PFSK-1 (cell line): ENCODE data around the gene SIGLEC10.

Source experiments
- FOXP2 ChIP-seq: optimal IDR thresholded peaks from 2 replicates; pipeline ENCODE3; 2011; ENCODE audit warnings: borderline replicate concordance, control low read depth, inconsistent platforms; ENCODE audit not compliant: insufficient read depth; ENCODE audit errors: extremely low read length, extremely low read depth
- POLR2AphosphoS5 ChIP-seq: IDR thresholded peaks from 2 replicates; pipeline ENCODE4 v1.6.1; 2012; ENCODE audit warnings: low read depth, mild to moderate bottlenecking, control low read depth, low read length, moderate library complexity
- TAF1 ChIP-seq: IDR thresholded peaks from 2 replicates; pipeline ENCODE4 v1.6.1; 2012; ENCODE audit warnings: low read length, control low read depth, borderline replicate concordance; ENCODE audit not compliant: insufficient read depth
- TF ChIP-seq, protein P1 (sequence below), 2 experiments: IDR thresholded peaks; 2 replicates each; pipeline versions ENCODE4 v1.6.1 to v1.8.0; 2011 to 2012; ENCODE audit warnings: low read depth in 2 of 2, low read length in 2 of 2, control low read depth in 1 of 2, inconsistent platforms in 1 of 2, mild to moderate bottlenecking in 1 of 2, moderate library complexity in 1 of 2; ENCODE audit not compliant: insufficient read depth in 1 of 2

DNA sequence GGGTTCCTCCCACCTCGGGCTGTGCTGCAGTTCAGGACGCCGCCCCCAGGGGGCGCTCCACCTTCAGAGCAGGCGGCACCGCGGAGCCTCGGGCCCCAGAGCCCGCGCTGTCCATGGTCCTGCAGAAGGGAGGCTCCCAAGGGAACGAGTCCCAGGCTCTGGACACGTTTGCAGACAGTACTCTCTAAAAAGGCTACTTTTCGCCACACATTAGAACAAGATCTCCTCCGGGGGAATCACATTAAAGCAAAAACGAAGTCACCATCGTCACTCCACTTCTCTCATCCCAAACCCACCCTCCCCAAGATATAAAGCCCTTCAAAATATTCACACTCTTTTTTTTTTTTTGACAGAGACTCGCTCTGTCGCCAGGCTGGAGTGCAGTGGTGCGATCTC is 4.6 kb upstream of the SIGLEC10 start:
- no peak for TF ChIP-seq TAF1
- TF ChIP-seq FOXP2: peak; percentile 88
- TF ChIP-seq, protein P1, sequence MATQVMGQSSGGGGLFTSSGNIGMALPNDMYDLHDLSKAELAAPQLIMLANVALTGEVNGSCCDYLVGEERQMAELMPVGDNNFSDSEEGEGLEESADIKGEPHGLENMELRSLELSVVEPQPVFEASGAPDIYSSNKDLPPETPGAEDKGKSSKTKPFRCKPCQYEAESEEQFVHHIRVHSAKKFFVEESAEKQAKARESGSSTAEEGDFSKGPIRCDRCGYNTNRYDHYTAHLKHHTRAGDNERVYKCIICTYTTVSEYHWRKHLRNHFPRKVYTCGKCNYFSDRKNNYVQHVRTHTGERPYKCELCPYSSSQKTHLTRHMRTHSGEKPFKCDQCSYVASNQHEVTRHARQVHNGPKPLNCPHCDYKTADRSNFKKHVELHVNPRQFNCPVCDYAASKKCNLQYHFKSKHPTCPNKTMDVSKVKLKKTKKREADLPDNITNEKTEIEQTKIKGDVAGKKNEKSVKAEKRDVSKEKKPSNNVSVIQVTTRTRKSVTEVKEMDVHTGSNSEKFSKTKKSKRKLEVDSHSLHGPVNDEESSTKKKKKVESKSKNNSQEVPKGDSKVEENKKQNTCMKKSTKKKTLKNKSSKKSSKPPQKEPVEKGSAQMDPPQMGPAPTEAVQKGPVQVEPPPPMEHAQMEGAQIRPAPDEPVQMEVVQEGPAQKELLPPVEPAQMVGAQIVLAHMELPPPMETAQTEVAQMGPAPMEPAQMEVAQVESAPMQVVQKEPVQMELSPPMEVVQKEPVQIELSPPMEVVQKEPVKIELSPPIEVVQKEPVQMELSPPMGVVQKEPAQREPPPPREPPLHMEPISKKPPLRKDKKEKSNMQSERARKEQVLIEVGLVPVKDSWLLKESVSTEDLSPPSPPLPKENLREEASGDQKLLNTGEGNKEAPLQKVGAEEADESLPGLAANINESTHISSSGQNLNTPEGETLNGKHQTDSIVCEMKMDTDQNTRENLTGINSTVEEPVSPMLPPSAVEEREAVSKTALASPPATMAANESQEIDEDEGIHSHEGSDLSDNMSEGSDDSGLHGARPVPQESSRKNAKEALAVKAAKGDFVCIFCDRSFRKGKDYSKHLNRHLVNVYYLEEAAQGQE (IDR thresholded peaks at IDR 0.05; ENCODE audit: insufficient read depth in 1 of 2, low read depth in 2 of 2, low read length in 2 of 2): peak; percentile 99 to 100
- TF ChIP-seq POLR2AphosphoS5: no peak
